Breast epithelium (tissue), 3 donors: Measurements from ENCODE around the gene ACOXL.

Experiments
- POLR2A ChIP-seq: fragments of 450-650 bp; IDR thresholded peaks from one replicate; pipeline ENCODE4 v1.6.1; 2016; ENCODE audit warnings: antibody characterized with exemption, mild to moderate bottlenecking, moderate library complexity
- POLR2AphosphoS5 ChIP-seq, 3 donors: sonication (generic); formaldehyde crosslinking; IDR thresholded peaks; one replicate each; pipeline ENCODE4 v1.6.1; 2017; ENCODE audit warnings: antibody characterized with exemption in 3 of 3
- TF ChIP-seq, protein P1 (sequence below), 3 donors: fragments of 450-650 bp; IDR thresholded peaks; one replicate each; pipeline ENCODE4 v1.5.1; 2016 to 2017; ENCODE audit warnings: antibody characterized with exemption in 3 of 3, mild to moderate bottlenecking in 3 of 3, moderate library complexity in 3 of 3

DNA sequence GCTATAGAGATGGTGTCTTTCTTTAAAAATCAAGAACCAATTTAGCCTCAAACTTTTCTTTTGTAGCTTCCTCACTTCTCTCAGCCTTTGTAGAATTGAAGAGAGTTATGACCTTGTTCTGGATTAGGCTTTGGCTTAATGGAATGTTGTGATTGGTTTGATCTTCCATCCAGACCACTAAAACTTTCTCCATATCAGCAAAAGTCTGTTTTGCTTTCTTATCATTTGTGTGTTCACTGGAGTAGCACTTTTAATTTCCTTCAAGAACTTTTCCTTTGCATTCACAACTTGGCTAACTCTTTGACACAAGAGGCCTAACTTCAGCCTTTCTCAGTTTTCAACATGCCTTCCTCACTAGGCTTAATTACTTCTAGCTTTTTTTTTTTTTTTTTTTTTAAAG lies 193.1 kb downstream of the ACOXL start:
- no peak for TF ChIP-seq POLR2A
- no peak for TF ChIP-seq POLR2AphosphoS5 (IDR thresholded peaks at IDR 0.05)
- TF ChIP-seq, protein P1, sequence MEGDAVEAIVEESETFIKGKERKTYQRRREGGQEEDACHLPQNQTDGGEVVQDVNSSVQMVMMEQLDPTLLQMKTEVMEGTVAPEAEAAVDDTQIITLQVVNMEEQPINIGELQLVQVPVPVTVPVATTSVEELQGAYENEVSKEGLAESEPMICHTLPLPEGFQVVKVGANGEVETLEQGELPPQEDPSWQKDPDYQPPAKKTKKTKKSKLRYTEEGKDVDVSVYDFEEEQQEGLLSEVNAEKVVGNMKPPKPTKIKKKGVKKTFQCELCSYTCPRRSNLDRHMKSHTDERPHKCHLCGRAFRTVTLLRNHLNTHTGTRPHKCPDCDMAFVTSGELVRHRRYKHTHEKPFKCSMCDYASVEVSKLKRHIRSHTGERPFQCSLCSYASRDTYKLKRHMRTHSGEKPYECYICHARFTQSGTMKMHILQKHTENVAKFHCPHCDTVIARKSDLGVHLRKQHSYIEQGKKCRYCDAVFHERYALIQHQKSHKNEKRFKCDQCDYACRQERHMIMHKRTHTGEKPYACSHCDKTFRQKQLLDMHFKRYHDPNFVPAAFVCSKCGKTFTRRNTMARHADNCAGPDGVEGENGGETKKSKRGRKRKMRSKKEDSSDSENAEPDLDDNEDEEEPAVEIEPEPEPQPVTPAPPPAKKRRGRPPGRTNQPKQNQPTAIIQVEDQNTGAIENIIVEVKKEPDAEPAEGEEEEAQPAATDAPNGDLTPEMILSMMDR (IDR thresholded peaks at IDR 0.05): no peak
